HepG2 (cell line): Measurements from ENCODE around the gene RRN3. TPM values are rescaled to one million over a fixed set of nuclear protein-coding genes. Genes with fewer than 3 reads are reported as not detected.
A peak's percentile ranks its signal among the peaks of the same experiment; 100 is the strongest.
"Not testable (repeated sequence)": the region's sequence is repeated elsewhere in the genome, so short reads cannot be mapped to it uniquely, and the experiment has no call there.

Experiments used
- CREB1 ChIP-seq, 2 experiments: fragments of 450-650 bp in 1 of 2; IDR thresholded peaks; 2 replicates each; pipeline ENCODE4 v1.6.1; 2016 to 2017; ENCODE audit warnings: control low read depth in 1 of 2, mild to moderate bottlenecking in 1 of 2, missing compliant biosample characterization in 1 of 2, missing genetic modification characterization in 1 of 2
- CTCF ChIP-seq: sonication (generic); formaldehyde crosslinking; IDR thresholded peaks from 2 replicates; pipeline ENCODE4 v1.5.0; 2020; ENCODE audit warnings: mild to moderate bottlenecking, missing genetic modification reagents, moderate library complexity
- DRAP1 ChIP-seq: IDR thresholded peaks from 2 replicates; pipeline ENCODE4 v1.6.1; 2016; ENCODE audit warnings: missing genetic modification reagents, missing compliant biosample characterization
- ELF3 ChIP-seq: IDR thresholded peaks from 2 replicates; pipeline ENCODE4 v1.6.1; 2016; ENCODE audit warnings: missing genetic modification reagents, missing compliant biosample characterization
- FOXA3 ChIP-seq: IDR thresholded peaks from 2 replicates; pipeline ENCODE4 v1.6.1; 2016; ENCODE audit warnings: missing genetic modification reagents, missing compliant biosample characterization
- FOXO1 ChIP-seq: sonication (generic); formaldehyde crosslinking; IDR thresholded peaks from 2 replicates; pipeline ENCODE4 v1.4.0; 2020; ENCODE audit warnings: missing genetic modification reagents
- GATAD2A ChIP-seq: IDR thresholded peaks from 2 replicates; pipeline ENCODE4 v1.6.1; 2016
- KLF16 ChIP-seq, 2 experiments: sonication (generic) in 1 of 2; formaldehyde crosslinking in 1 of 2; IDR thresholded peaks; 2 replicates each; pipeline versions ENCODE4 v1.6.1 to v1.8.0; 2016 to 2023; ENCODE audit warnings: missing genetic modification reagents in 2 of 2, missing compliant biosample characterization in 1 of 2
- MIXL1 ChIP-seq: IDR thresholded peaks from 2 replicates; pipeline ENCODE4 v1.6.1; 2016
- NFYB ChIP-seq: sonication (generic); formaldehyde crosslinking; IDR thresholded peaks from 2 replicates; pipeline ENCODE4 v1.4.0; 2020; ENCODE audit warnings: missing genetic modification reagents
- NFYC ChIP-seq: IDR thresholded peaks from 2 replicates; pipeline ENCODE4 v1.6.1; 2016; ENCODE audit warnings: missing genetic modification reagents, missing compliant biosample characterization
- NR2F6 ChIP-seq, 2 experiments: IDR thresholded peaks; 2 replicates each; pipeline ENCODE4 v1.6.1; 2016; ENCODE audit warnings: antibody characterized with exemption in 1 of 2, mild to moderate bottlenecking in 1 of 2
- PBX2 ChIP-seq: IDR thresholded peaks from 2 replicates; pipeline ENCODE4 v1.6.1; 2016; ENCODE audit warnings: control low read depth
- RAD21 ChIP-seq: fragments of 450-650 bp; formaldehyde crosslinking; IDR thresholded peaks from 2 replicates; pipeline ENCODE4 v1.5.0; 2020; ENCODE audit warnings: mild to moderate bottlenecking
- SAP130 ChIP-seq: IDR thresholded peaks from 2 replicates; pipeline ENCODE4 v1.6.1; 2016; ENCODE audit warnings: low read depth
- SMC3 ChIP-seq: IDR thresholded peaks from 2 replicates; pipeline ENCODE4 v1.6.1; 2011; ENCODE audit warnings: low read length, improper control_type of control experiment
- SP1 ChIP-seq, 2 experiments: fragments of 450-650 bp in 1 of 2; sonication (generic) in 1 of 2; formaldehyde crosslinking in 1 of 2; IDR thresholded peaks; 2 replicates each; pipeline versions ENCODE4 v1.4.0 to v1.6.1; 2016 to 2020; ENCODE audit warnings: missing genetic modification reagents in 1 of 2
- TFDP1 ChIP-seq: IDR thresholded peaks from 2 replicates; pipeline ENCODE4 v1.6.1; 2016; ENCODE audit warnings: missing compliant biosample characterization, missing genetic modification reagents, borderline replicate concordance
- THAP11 ChIP-seq: IDR thresholded peaks from 2 replicates; pipeline ENCODE4 v1.6.1; 2016; ENCODE audit warnings: missing biosample characterization, missing genetic modification reagents
- ZBTB38 ChIP-seq: sonication (generic); formaldehyde crosslinking; IDR thresholded peaks from 2 replicates; pipeline ENCODE4 v1.5.1; 2020; ENCODE audit warnings: mild to moderate bottlenecking, missing genetic modification reagents
- ZNF792 ChIP-seq: IDR thresholded peaks from 2 replicates; pipeline ENCODE4 v1.6.1; 2016
- polyA plus RNA-seq, 8 experiments: library from polyadenylated mRNA; depleted of rRNA in 3 of 8; stranded (reverse) in 7 of 8; unstranded in 1 of 8; fragments of >200 nt; fragmentation: Illumina TruSeq in 4 of 8; extraction: Trizol in 4 of 8; gene quantifications; 2 replicates each; pipeline versions ENCODE4 v1.2.1 to v1.2.3, GENCODE V29; 2011 to 2016; ENCODE audit warnings: low read depth in 4 of 8, missing spikeins in 1 of 8, mixed read lengths in 1 of 8; ENCODE audit not compliant: insufficient read depth in 1 of 8
- total RNA-seq, 5 experiments: library from RNA; depleted of rRNA; stranded (reverse); fragments of >200 nt; fragmentation: Illumina TruSeq; extraction: Trizol; gene quantifications; 2 replicates each; pipeline ENCODE4 v1.2.3, GENCODE V29; 2016; ENCODE audit warnings: low read depth in 1 of 5
- TF ChIP-seq, protein P1 (sequence below), 2 experiments: sonication (generic) in 1 of 2; formaldehyde crosslinking in 1 of 2; IDR thresholded peaks; 2 replicates each; pipeline versions ENCODE4 v1.4.0 to v1.6.1; 2018 to 2020; ENCODE audit warnings: missing genetic modification reagents in 2 of 2, borderline replicate concordance in 1 of 2, low read depth in 1 of 2, mild to moderate bottlenecking in 1 of 2, missing biosample characterization in 1 of 2
- TF ChIP-seq, protein P2 (sequence below): fragments of 450-650 bp; IDR thresholded peaks from 2 replicates; pipeline ENCODE4 v1.6.1; 2016

The RRN3 gene
- total and polyA plus RNA-seq, 2 of the 13 experiments (the other 11 are each of a cell fraction or from before 2014, with no cell fraction given): 45.8 to 67.0 TPM

- peak; percentile 72 for TF ChIP-seq CREB1 (IDR thresholded peaks at IDR 0.05)
- not testable (repeated sequence) for TF ChIP-seq CREB1 (CRISPR knock-in tag; IDR thresholded peaks at IDR 0.05); SP1 (IDR thresholded peaks at IDR 0.05); NR2F6 (IDR thresholded peaks at IDR 0.05)
- TF ChIP-seq RAD21 (CRISPR knock-in tag): peak; percentile 60
- TF ChIP-seq CTCF (CRISPR knock-in tag): peak; percentile 67
- peak; percentile 45; the same call in 1 of the 2 replicates for TF ChIP-seq THAP11
- TF ChIP-seq GATAD2A (CRISPR knock-in tag): 0 out of 2 replicates have a peak, but pooled peaks have one; percentile 14
- TF ChIP-seq, protein P1, sequence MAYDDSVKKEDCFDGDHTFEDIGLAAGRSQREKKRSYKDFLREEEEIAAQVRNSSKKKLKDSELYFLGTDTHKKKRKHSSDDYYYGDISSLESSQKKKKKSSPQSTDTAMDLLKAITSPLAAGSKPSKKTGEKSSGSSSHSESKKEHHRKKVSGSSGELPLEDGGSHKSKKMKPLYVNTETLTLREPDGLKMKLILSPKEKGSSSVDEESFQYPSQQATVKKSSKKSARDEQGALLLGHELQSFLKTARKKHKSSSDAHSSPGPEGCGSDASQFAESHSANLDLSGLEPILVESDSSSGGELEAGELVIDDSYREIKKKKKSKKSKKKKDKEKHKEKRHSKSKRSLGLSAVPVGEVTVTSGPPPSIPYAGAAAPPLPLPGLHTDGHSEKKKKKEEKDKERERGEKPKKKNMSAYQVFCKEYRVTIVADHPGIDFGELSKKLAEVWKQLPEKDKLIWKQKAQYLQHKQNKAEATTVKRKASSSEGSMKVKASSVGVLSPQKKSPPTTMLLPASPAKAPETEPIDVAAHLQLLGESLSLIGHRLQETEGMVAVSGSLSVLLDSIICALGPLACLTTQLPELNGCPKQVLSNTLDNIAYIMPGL (CRISPR knock-in tag; IDR thresholded peaks at IDR 0.05; ENCODE audit: borderline replicate concordance in 1 of 2, low read depth in 1 of 2): peak; percentile 42 to 63; a peak in 1 of 4 replicates
- 0 out of 2 replicates have a peak, but pooled peaks have one; percentile 25 for TF ChIP-seq ELF3 (CRISPR knock-in tag)
- 0 out of 2 replicates have a peak, but pooled peaks have one; percentile 40 for TF ChIP-seq DRAP1 (CRISPR knock-in tag)
- 0 out of 2 replicates have a peak, but pooled peaks have one; percentile 28 for TF ChIP-seq FOXA3 (CRISPR knock-in tag)
- peak; percentile 95 for TF ChIP-seq NFYC (CRISPR knock-in tag)
- TF ChIP-seq PBX2 (CRISPR knock-in tag): peak; percentile 90
- TF ChIP-seq NFYB (CRISPR knock-in tag): peak; percentile 95
- TF ChIP-seq SAP130 (CRISPR knock-in tag): peak; percentile 54; the same call in 1 of the 2 replicates
- peak; percentile 75; the same call in 1 of the 2 replicates for TF ChIP-seq MIXL1
- 0 out of 2 replicates have a peak, but pooled peaks have one; percentile 48 for TF ChIP-seq ZNF792 (CRISPR knock-in tag)
- TF ChIP-seq ZBTB38 (CRISPR knock-in tag): peak; percentile 59; the same call in 1 of the 2 replicates
- TF ChIP-seq FOXO1 (CRISPR knock-in tag): peak; percentile 45; the same call in 1 of the 2 replicates
- TF ChIP-seq SP1 (CRISPR knock-in tag; IDR thresholded peaks at IDR 0.05): 0 out of 2 replicates have a peak, but pooled peaks have one; percentile 24
- TF ChIP-seq TFDP1 (CRISPR knock-in tag): peak; percentile 38; the same call in 1 of the 2 replicates
- TF ChIP-seq NR2F6 (CRISPR knock-in tag; IDR thresholded peaks at IDR 0.05): peak; percentile 37; the same call in 1 of the 2 replicates
- TF ChIP-seq SMC3: peak; percentile 58; the same call in 1 of the 2 replicates
- 0 out of 4 replicates have a peak, but pooled peaks of 1 of the 2 experiments have one; percentile 40 for TF ChIP-seq KLF16 (CRISPR knock-in tag; IDR thresholded peaks at IDR 0.05)
- TF ChIP-seq, protein P2, sequence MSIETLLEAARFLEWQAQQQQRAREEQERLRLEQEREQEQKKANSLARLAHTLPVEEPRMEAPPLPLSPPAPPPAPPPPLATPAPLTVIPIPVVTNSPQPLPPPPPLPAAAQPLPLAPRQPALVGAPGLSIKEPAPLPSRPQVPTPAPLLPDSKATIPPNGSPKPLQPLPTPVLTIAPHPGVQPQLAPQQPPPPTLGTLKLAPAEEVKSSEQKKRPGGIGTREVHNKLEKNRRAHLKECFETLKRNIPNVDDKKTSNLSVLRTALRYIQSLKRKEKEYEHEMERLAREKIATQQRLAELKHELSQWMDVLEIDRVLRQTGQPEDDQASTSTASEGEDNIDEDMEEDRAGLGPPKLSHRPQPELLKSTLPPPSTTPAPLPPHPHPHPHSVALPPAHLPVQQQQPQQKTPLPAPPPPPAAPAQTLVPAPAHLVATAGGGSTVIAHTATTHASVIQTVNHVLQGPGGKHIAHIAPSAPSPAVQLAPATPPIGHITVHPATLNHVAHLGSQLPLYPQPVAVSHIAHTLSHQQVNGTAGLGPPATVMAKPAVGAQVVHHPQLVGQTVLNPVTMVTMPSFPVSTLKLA: peak; percentile 49; the same call in 1 of the 2 replicates
These were observed 71.9 kb downstream of the RRN3 start (continued) for GRCh38 chr16:15022194-15022593.
